HepG2 (cell line): ENCODE data around the gene SLC35F4. TPM values are rescaled to one million over a fixed set of nuclear protein-coding genes. Genes with fewer than 3 reads are reported as not detected.

ENCODE experiments used
- ATAC-seq: fragments of 200-7000 bp; cut with Tn5 transposase; 3 replicates; pipeline ENCODE4 v1.9.1; 2020; ENCODE audit warnings: mild to moderate bottlenecking, moderate library complexity
- BruUV-seq: library from RNA; stranded (reverse); fragments of 400-500 nt; replicated peaks from 2 replicates; lab custom pipeline; 2021; lab: Mats Ljungman, UMichigan
- CTCF ChIA-PET: fragments of 300-600 bp; formaldehyde crosslinking; extraction: SDS; loops from one replicate; lab custom pipeline; 2021; ENCODE audit warnings: low total read pairs, inconsistent platforms, low intra/inter-chr PET ratio; lab: Yijun Ruan, JAX
- POLR2A ChIA-PET: fragments of 350-600 bp; sonication (Branson Sonifier 250); formaldehyde crosslinking; loops from one replicate; lab custom pipeline; 2020; ENCODE audit warnings: antibody characterized with exemption, inconsistent platforms; lab: Yijun Ruan, JAX
- DNase-seq: peaks from one replicate; pipeline ENCODE4 v3.0.0-alpha.2; 2015; ENCODE audit warnings: low spot score
- FAIRE-seq: peaks from 3 replicates; lab custom pipeline; 2011; peaks lifted over from hg19 to GRCh38; lab: Jason Lieb, UNC
- H2AFZ ChIP-seq: one replicate; pipeline ENCODE4 v1.6.1; 2011; ENCODE audit warnings: low read length, inconsistent platforms
- H3K27ac ChIP-seq: fragments of 300-600 bp; 3 replicates; pipeline ENCODE4 v1.8.0; 2011; ENCODE audit warnings: mixed run types, mild to moderate bottlenecking, mixed read lengths, low read length, inconsistent platforms; ENCODE audit not compliant: insufficient read depth; ENCODE audit errors: extremely low read length
- H3K27me3 ChIP-seq, 2 experiments: fragments of 200-600 bp in 1 of 2; 2 replicates in 1 of 2; 3 replicates in 1 of 2; pipeline versions ENCODE4 v1.6.0 to v1.8.0; 2011; ENCODE audit warnings: low read length in 2 of 2, mild to moderate bottlenecking in 2 of 2, moderate library complexity in 2 of 2, inconsistent platforms in 1 of 2; ENCODE audit not compliant: insufficient read depth in 2 of 2, control insufficient read depth in 1 of 2
- H3K36me3 ChIP-seq, 2 experiments: fragments of 200-600 bp in 1 of 2; replicated peaks in 1 of 2; 2 replicates in 1 of 2; 3 replicates in 1 of 2; pipeline versions ENCODE4 v1.5.1 to v1.8.0; 2011; ENCODE audit warnings: low read length in 2 of 2, inconsistent platforms in 1 of 2; ENCODE audit not compliant: insufficient read depth in 2 of 2, control insufficient read depth in 1 of 2
- H3K4me1 ChIP-seq: 2 replicates; pipeline ENCODE4 v1.5.1; 2012; ENCODE audit warnings: low read length, inconsistent platforms; ENCODE audit not compliant: insufficient read depth
- H3K4me2 ChIP-seq: 2 replicates; pipeline ENCODE4 v1.6.0; 2011; ENCODE audit warnings: low read depth, low read length, inconsistent platforms
- H3K4me3 ChIP-seq, 3 experiments: fragments of 200-600 bp in 1 of 3; sonication (generic), shearing (Covaris generic) in 1 of 3; replicated peaks in 1 of 3; 2 replicates each; pipeline ENCODE4 v1.5.1; 2011 to 2016; ENCODE audit warnings: low read length in 3 of 3, inconsistent platforms in 2 of 3, low read depth in 2 of 3, mild to moderate bottlenecking in 2 of 3, control low read depth in 1 of 3, mixed read lengths in 1 of 3; ENCODE audit not compliant: insufficient read depth in 1 of 3
- H3K79me2 ChIP-seq: one replicate; pipeline ENCODE4 v1.6.1; 2011; ENCODE audit warnings: low read length, inconsistent platforms; ENCODE audit not compliant: insufficient read depth
- H3K9ac ChIP-seq: 2 replicates; pipeline ENCODE4 v1.6.0; 2011; ENCODE audit warnings: mild to moderate bottlenecking, low read depth, low read length, inconsistent platforms; ENCODE audit not compliant: insufficient read depth
- H3K9me3 ChIP-seq: 2 replicates; pipeline ENCODE4 v1.5.1; 2012; ENCODE audit warnings: mild to moderate bottlenecking, low read length
- H4K20me1 ChIP-seq: 2 replicates; pipeline ENCODE4 v1.6.0; 2011; ENCODE audit warnings: inconsistent platforms, mild to moderate bottlenecking, low read length, moderate library complexity; ENCODE audit not compliant: insufficient read depth
- ELF3 ChIP-seq: IDR thresholded peaks from 2 replicates; pipeline ENCODE4 v1.6.1; 2016; ENCODE audit warnings: missing genetic modification reagents, missing compliant biosample characterization
- ESRRA ChIP-seq: sonication (generic); formaldehyde crosslinking; IDR thresholded peaks from 2 replicates; pipeline ENCODE4 v1.5.1; 2020; ENCODE audit warnings: mild to moderate bottlenecking, low read depth, missing genetic modification reagents
- ETV6 ChIP-seq: sonication (generic); formaldehyde crosslinking; conservative IDR thresholded peaks from 2 replicates; pipeline ENCODE4 v1.4.0; 2020; ENCODE audit warnings: missing genetic modification reagents
- FLYWCH1 ChIP-seq: sonication (generic); formaldehyde crosslinking; IDR thresholded peaks from 2 replicates; pipeline ENCODE4 v1.8.1; 2023; ENCODE audit warnings: mild to moderate bottlenecking, missing genetic modification reagents
- KDM5A ChIP-seq: fragments of 200-600 bp; sonication (generic); IDR thresholded peaks from 2 replicates; pipeline ENCODE4 v1.7.0; 2018; ENCODE audit warnings: antibody characterized with exemption, mild to moderate bottlenecking, low read length, borderline replicate concordance
- NFATC3 ChIP-seq: sonication (generic); formaldehyde crosslinking; IDR thresholded peaks from 2 replicates; pipeline ENCODE4 v1.5.1; 2020; ENCODE audit warnings: mild to moderate bottlenecking, missing genetic modification reagents
- NR2F1 ChIP-seq, 2 experiments: fragments of 450-650 bp in 1 of 2; formaldehyde crosslinking in 1 of 2; IDR thresholded peaks; 2 replicates each; pipeline versions ENCODE4 v1.5.0 to v1.6.1; 2016 to 2020; ENCODE audit warnings: mild to moderate bottlenecking in 1 of 2, missing compliant biosample characterization in 1 of 2, missing genetic modification reagents in 1 of 2, moderate library complexity in 1 of 2
- PLSCR1 ChIP-seq: sonication (generic); formaldehyde crosslinking; IDR thresholded peaks from 2 replicates; pipeline ENCODE4 v1.5.0; 2020; ENCODE audit warnings: missing genetic modification reagents, mild to moderate bottlenecking, borderline replicate concordance
- PREB ChIP-seq: sonication (generic); formaldehyde crosslinking; IDR thresholded peaks from 2 replicates; pipeline ENCODE4 v1.4.0; 2020; ENCODE audit warnings: missing genetic modification reagents
- SNAI1 ChIP-seq: sonication (generic); formaldehyde crosslinking; IDR thresholded peaks from 2 replicates; pipeline ENCODE4 v1.5.0; 2020; ENCODE audit warnings: mild to moderate bottlenecking, missing genetic modification reagents, borderline replicate concordance
- ZFX ChIP-seq: sonication (generic); formaldehyde crosslinking; IDR thresholded peaks from 2 replicates; pipeline ENCODE4 v1.4.0; 2020; ENCODE audit warnings: mild to moderate bottlenecking, low read depth, missing genetic modification reagents, moderate library complexity
- ZNF441 ChIP-seq: sonication (generic); formaldehyde crosslinking; IDR thresholded peaks from 2 replicates; pipeline ENCODE4 v1.7.0; 2021; ENCODE audit warnings: missing genetic modification reagents, borderline replicate concordance
- ZNF839 ChIP-seq: sonication (generic); formaldehyde crosslinking; IDR thresholded peaks from 2 replicates; pipeline ENCODE4 v1.4.0; 2020; ENCODE audit warnings: missing genetic modification reagents, mild to moderate bottlenecking, borderline replicate concordance
- WGBS: methylation state at CpG from one replicate; pipeline ENCODE4 v1.1.6; 2017; ENCODE audit warnings: low lambda C conversion rate; 5-methylcytosine and 5-hydroxymethylcytosine counted together
- in situ Hi-C: cut with HindIII; loops from 2 replicates; pipeline ENCODE4 v1.10.0; 2017; ENCODE audit warnings: low pct_unique_long_range_greater_than_20kb; ENCODE audit not compliant: extremely low pct_ligation_motif_present
- intact Hi-C: fragments of 100-400 bp; cut with micrococcal nuclease; formaldehyde crosslinking; loops from one replicate; pipeline ENCODE4 v1.10.0; 2022; ENCODE audit not compliant: unreplicated experiment
- polyA plus RNA-seq, 8 experiments: library from polyadenylated mRNA; depleted of rRNA in 3 of 8; stranded (reverse) in 7 of 8; unstranded in 1 of 8; fragments of >200 nt; fragmentation: Illumina TruSeq in 4 of 8; extraction: Trizol in 4 of 8; gene quantifications; 2 replicates each; pipeline versions ENCODE4 v1.2.1 to v1.2.3, GENCODE V29; 2011 to 2016; ENCODE audit warnings: low read depth in 4 of 8, missing spikeins in 1 of 8, mixed read lengths in 1 of 8; ENCODE audit not compliant: insufficient read depth in 1 of 8
- total RNA-seq, 5 experiments: library from RNA; depleted of rRNA; stranded (reverse); fragments of >200 nt; fragmentation: Illumina TruSeq; extraction: Trizol; gene quantifications; 2 replicates each; pipeline ENCODE4 v1.2.3, GENCODE V29; 2016; ENCODE audit warnings: low read depth in 1 of 5

The SLC35F4 gene
- total and polyA plus RNA-seq, 2 of the 13 experiments (the other 11 are each of a cell fraction or from before 2014, with no cell fraction given) = not detected

- H3K36me3 ChIP-seq = no peaks in the 10 kb centered on the region
- WGBS = 51% methylated on average over 5 of the region's 5 CpGs
- TF ChIP-seq ZNF441 (CRISPR knock-in tag) = no peak
- no peak for TF ChIP-seq ETV6 (CRISPR knock-in tag)
- no peak for TF ChIP-seq PREB (CRISPR knock-in tag)
- TF ChIP-seq NR2F1 (CRISPR knock-in tag; IDR thresholded peaks at IDR 0.05) = no peak
- no peak for TF ChIP-seq KDM5A
- TF ChIP-seq ELF3 = no peak
- no peak for TF ChIP-seq PLSCR1 (CRISPR knock-in tag)
- TF ChIP-seq FLYWCH1 (CRISPR knock-in tag) = no peak
- no peak for TF ChIP-seq SNAI1
- no peak for TF ChIP-seq NFATC3 (CRISPR knock-in tag)
- TF ChIP-seq ZFX = no peak
- no peak for TF ChIP-seq ESRRA
- TF ChIP-seq ZNF839 (CRISPR knock-in tag) = no peak
- TF ChIP-seq, all 625 proteins: peak for 0
- ChIA-PET CTCF (no interaction called here), POLR2A (no interaction called here)
- Histone ChIP-seq H3K27me3 (no peaks in the 10 kb centered on the region), H3K27ac (no peak overlapping the region), H3K4me1 (no peaks in the 10 kb centered on the region), H3K9me3 (peaks cover 5% of the 10 kb centered on the region; the same call in 1 of the 2 replicates), H2AFZ (no peak overlapping the region), H3K79me2 (no peaks in the 10 kb centered on the region), H3K4me3 (no peak overlapping the region), H4K20me1 (no peaks in the 10 kb centered on the region), H3K9ac (no peak overlapping the region), H3K4me2 (no peak overlapping the region)
- in situ Hi-C loops = no loop called here
- FAIRE-seq (no peak), DNase-seq (no peak), ATAC-seq (no peak)
- intact Hi-C loops = no loop called here
- BruUV-seq = no TSS peak
Measured at GRCh38 chr14:57657487-57657886, 208.4 kb downstream of the SLC35F4 start.
